IMR-90 (cell line): ENCODE measurements around the gene SLC24A3. TPM values are rescaled to one million over a fixed set of nuclear protein-coding genes. Genes with fewer than 3 reads are reported as not detected.
A peak's percentile ranks its signal among the peaks of the same experiment; 100 is the strongest.

Experiments
- ATAC-seq: fragments of 200-7000 bp; cut with Tn5 transposase; 2 replicates; pipeline ENCODE4 v1.9.1; 2020; ENCODE audit warnings: low read depth, mild to moderate bottlenecking, moderate library complexity
- BruUV-seq: library from RNA; stranded (reverse); fragments of 400-500 nt; replicated peaks from 2 replicates; lab custom pipeline; 2021; lab: Mats Ljungman, UMichigan
- CTCF ChIA-PET: fragments of 300-600 bp; formaldehyde crosslinking; extraction: SDS; loops from one replicate; lab custom pipeline; 2021; ENCODE audit warnings: antibody characterized with exemption; lab: Yijun Ruan, JAX
- POLR2A ChIA-PET: fragments of 300-600 bp; sonication (Branson Sonifier 250); formaldehyde crosslinking; loops from one replicate; lab custom pipeline; 2022; ENCODE audit warnings: antibody characterized with exemption; ENCODE audit not compliant: unreplicated experiment; lab: Charles Lee
- DNase-seq: peaks from one replicate; pipeline ENCODE4 v3.0.0; 2013
- H2AFZ ChIP-seq: replicated peaks from 2 replicates; pipeline ENCODE3; 2013; ENCODE audit warnings: low read length, mild to moderate bottlenecking; ENCODE audit not compliant: poor library complexity
- H2AK5ac ChIP-seq: 2 replicates; pipeline ENCODE4 v1.6.1; 2013; ENCODE audit warnings: low read depth, low read length, inconsistent platforms
- H2AK9ac ChIP-seq: replicated peaks from 2 replicates; pipeline ENCODE3; 2013; ENCODE audit warnings: mild to moderate bottlenecking, low read depth, low read length, moderate library complexity; ENCODE audit not compliant: poor library complexity
- H2BK120ac ChIP-seq: 2 replicates; pipeline ENCODE4 v1.6.1; 2013; ENCODE audit warnings: low read depth, low read length, inconsistent platforms
- H2BK15ac ChIP-seq: 3 replicates; pipeline ENCODE4 v1.6.1; 2013; ENCODE audit warnings: low read depth, low read length, inconsistent platforms
- H2BK20ac ChIP-seq: 2 replicates; pipeline ENCODE4 v1.6.1; 2013; ENCODE audit warnings: low read depth, mild to moderate bottlenecking, inconsistent platforms, low read length, moderate library complexity
- H2BK5ac ChIP-seq: 2 replicates; pipeline ENCODE4 v1.6.1; 2013; ENCODE audit warnings: mild to moderate bottlenecking, low read depth, low read length, inconsistent platforms; ENCODE audit not compliant: poor library complexity, severe bottlenecking
- H3K14ac ChIP-seq: replicated peaks from 2 replicates; pipeline ENCODE4 v1.6.1; 2013; ENCODE audit warnings: low read depth, low read length, inconsistent platforms
- H3K18ac ChIP-seq: 2 replicates; pipeline ENCODE4 v1.6.1; 2013; ENCODE audit warnings: low read depth, low read length, control low read depth
- H3K23ac ChIP-seq: 2 replicates; pipeline ENCODE4 v1.6.1; 2013; ENCODE audit warnings: low read depth, low read length, inconsistent platforms
- H3K27ac ChIP-seq: 2 replicates; pipeline ENCODE4 v1.5.1; 2013; ENCODE audit warnings: mild to moderate bottlenecking, control low read depth, low read length; ENCODE audit not compliant: insufficient read depth
- H3K27me3 ChIP-seq: 2 replicates; pipeline ENCODE4 v1.6.1; 2013; ENCODE audit warnings: low read length; ENCODE audit not compliant: control insufficient read depth, insufficient read depth
- H3K36me3 ChIP-seq: 2 replicates; pipeline ENCODE4 v1.6.1; 2013; ENCODE audit warnings: low read length, mixed read lengths; ENCODE audit not compliant: control insufficient read depth, insufficient read depth
- H3K4ac ChIP-seq: 2 replicates; pipeline ENCODE4 v1.6.1; 2013; ENCODE audit warnings: low read depth, low read length, inconsistent platforms
- H3K4me1 ChIP-seq: 2 replicates; pipeline ENCODE4 v1.6.1; 2013; ENCODE audit warnings: low read length, mixed read lengths; ENCODE audit not compliant: control insufficient read depth, insufficient read depth
- H3K4me2 ChIP-seq: 2 replicates; pipeline ENCODE4 v1.6.1; 2013; ENCODE audit warnings: low read depth, mild to moderate bottlenecking, control low read depth, low read length, moderate library complexity
- H3K4me3 ChIP-seq: 2 replicates; pipeline ENCODE4 v1.5.1; 2013; ENCODE audit warnings: low read depth, mild to moderate bottlenecking, control low read depth, low read length, moderate library complexity; ENCODE audit not compliant: insufficient read depth
- H3K56ac ChIP-seq: 2 replicates; pipeline ENCODE4 v1.6.1; 2013; ENCODE audit warnings: low read length, inconsistent platforms; ENCODE audit not compliant: insufficient read depth; ENCODE audit errors: extremely low read depth
- H3K79me1 ChIP-seq, 2 experiments: 2 replicates each; pipeline ENCODE4 v1.6.1; 2013; ENCODE audit warnings: low read length in 2 of 2, inconsistent platforms in 1 of 2, low read depth in 1 of 2
- H3K9ac ChIP-seq: 2 replicates; pipeline ENCODE4 v1.6.1; 2013; ENCODE audit warnings: low read depth, low read length, control low read depth
- H3K9me1 ChIP-seq: 2 replicates; pipeline ENCODE4 v1.6.1; 2013; ENCODE audit warnings: low read length, inconsistent platforms; ENCODE audit not compliant: insufficient read depth
- H3K9me3 ChIP-seq: 2 replicates; pipeline ENCODE4 v1.6.1; 2013; ENCODE audit warnings: low read length; ENCODE audit not compliant: control insufficient read depth, insufficient read depth
- H4K20me1 ChIP-seq: 2 replicates; pipeline ENCODE4 v1.6.1; 2013; ENCODE audit warnings: low read length, inconsistent platforms; ENCODE audit not compliant: insufficient read depth
- H4K5ac ChIP-seq: 2 replicates; pipeline ENCODE4 v1.6.1; 2013; ENCODE audit warnings: mild to moderate bottlenecking, low read depth, low read length, control low read depth
- H4K8ac ChIP-seq, 2 experiments: 2 replicates each; pipeline ENCODE4 v1.6.1; 2013; ENCODE audit warnings: low read depth in 2 of 2, low read length in 2 of 2, control low read depth in 1 of 2, inconsistent platforms in 1 of 2
- H4K91ac ChIP-seq: 2 replicates; pipeline ENCODE4 v1.6.1; 2013; ENCODE audit warnings: low read depth, low read length, inconsistent platforms; ENCODE audit not compliant: insufficient read depth
- BHLHE40 ChIP-seq: fragments of 150-350 bp; IDR thresholded peaks from 2 replicates; pipeline ENCODE4 v1.6.1; 2016; ENCODE audit warnings: mild to moderate bottlenecking, low read depth, low read length
- CEBPB ChIP-seq: IDR thresholded peaks from 2 replicates; pipeline ENCODE4 v1.6.1; 2012; ENCODE audit warnings: low read depth, low read length, improper control_type of control experiment
- CHD1 ChIP-seq: IDR thresholded peaks from 2 replicates; pipeline ENCODE4 v1.6.1; 2012; ENCODE audit warnings: low read depth, low read length, improper control_type of control experiment
- FOS ChIP-seq: fragments of 150-350 bp; IDR thresholded peaks from 2 replicates; pipeline ENCODE4 v1.6.1; 2016; ENCODE audit warnings: low read depth, low read length
- MAFK ChIP-seq: IDR thresholded peaks from 2 replicates; pipeline ENCODE4 v1.6.1; 2012; ENCODE audit warnings: low read depth, low read length, improper control_type of control experiment
- MAZ ChIP-seq: IDR thresholded peaks from 2 replicates; pipeline ENCODE4 v1.6.1; 2012; ENCODE audit warnings: low read depth, mild to moderate bottlenecking, low read length, improper control_type of control experiment, moderate library complexity, borderline replicate concordance
- MXI1 ChIP-seq: IDR thresholded peaks from 2 replicates; pipeline ENCODE4 v1.6.1; 2012; ENCODE audit warnings: low read depth, mild to moderate bottlenecking, low read length, moderate library complexity, borderline replicate concordance
- NFE2L2 ChIP-seq: fragments of 150-350 bp; IDR thresholded peaks from 2 replicates; pipeline ENCODE4 v1.6.1; 2016; ENCODE audit warnings: low read depth, mild to moderate bottlenecking, low read length
- POLR2A ChIP-seq: IDR thresholded peaks from 2 replicates; pipeline ENCODE4 v1.6.1; 2012; ENCODE audit warnings: mild to moderate bottlenecking, low read depth, low read length
- RAD21 ChIP-seq: IDR thresholded peaks from 2 replicates; pipeline ENCODE4 v1.6.1; 2012; ENCODE audit warnings: low read length, improper control_type of control experiment
- RCOR1 ChIP-seq: IDR thresholded peaks from 2 replicates; pipeline ENCODE4 v1.6.1; 2012; ENCODE audit warnings: mild to moderate bottlenecking, low read length, improper control_type of control experiment; ENCODE audit not compliant: insufficient replicate concordance
- RFX5 ChIP-seq: IDR thresholded peaks from 2 replicates; pipeline ENCODE4 v1.8.0; 2012; ENCODE audit warnings: low read depth, mild to moderate bottlenecking, low read length, moderate library complexity
- SMC3 ChIP-seq: fragments of 150-350 bp; IDR thresholded peaks from 2 replicates; pipeline ENCODE4 v1.6.1; 2016; ENCODE audit warnings: low read depth, mild to moderate bottlenecking, antibody characterized with exemption, low read length, moderate library complexity
- WGBS, 2 experiments: methylation state at CpG; one replicate each; pipeline versions ENCODE4 v1.1.5 to v1.1.7; 2013; ENCODE audit warnings: missing lambda C conversion rate in 2 of 2; ENCODE audit not compliant: insufficient read length in 1 of 2; ENCODE audit errors: extremely low coverage in 2 of 2; 5-methylcytosine and 5-hydroxymethylcytosine counted together
- dilution Hi-C: fragments of 300-500 bp; cut with HindIII; formaldehyde crosslinking; loops from one replicate; pipeline ENCODE4 v1.14.3; 2018; ENCODE audit warnings: low sequenced_read_pairs; ENCODE audit not compliant: unreplicated experiment
- in situ Hi-C: fragments of 300-500 bp; cut with MboI; formaldehyde crosslinking; loops from 3 replicates; pipeline ENCODE4 v1.14.3; 2019; ENCODE audit warnings: low sequenced_read_pairs, inconsistent platforms, mixed read lengths
- intact Hi-C: fragments of 100-400 bp; cut with micrococcal nuclease; formaldehyde crosslinking; loops from 2 replicates; pipeline ENCODE4 v1.10.0; 2022
- polyA plus RNA-seq, 3 experiments: library from polyadenylated mRNA; depleted of rRNA; stranded (reverse); fragments of >200 nt; gene quantifications; 2 replicates each; pipeline ENCODE4 v1.2.3, GENCODE V29; 2012; ENCODE audit warnings: low replicate concordance in 1 of 3
- total RNA-seq: library from RNA; depleted of rRNA; stranded (reverse); fragments of >200 nt; gene quantifications from 2 replicates; pipeline ENCODE4 v1.2.3, GENCODE V29; 2012
- TF ChIP-seq, protein P1 (sequence below): conservative IDR thresholded peaks from 2 replicates; pipeline ENCODE4 v1.5.1; 2012; ENCODE audit warnings: mild to moderate bottlenecking, low read depth, low read length, improper control_type of control experiment
- TF ChIP-seq, protein P2 (sequence below): fragments of 150-350 bp; IDR thresholded peaks from 2 replicates; pipeline ENCODE4 v1.6.1; 2016; ENCODE audit warnings: low read depth, mild to moderate bottlenecking, low read length, moderate library complexity, borderline replicate concordance
- TF ChIP-seq, protein P3 (sequence below): fragments of 150-350 bp; IDR thresholded peaks from 2 replicates; pipeline ENCODE4 v1.6.1; 2017; ENCODE audit warnings: mild to moderate bottlenecking, antibody characterized with exemption, low read length, low read depth

The SLC24A3 gene
- total and polyA plus RNA-seq, 2 of the 4 experiments (the other 2 are of a cell fraction) = not detected

DNA sequence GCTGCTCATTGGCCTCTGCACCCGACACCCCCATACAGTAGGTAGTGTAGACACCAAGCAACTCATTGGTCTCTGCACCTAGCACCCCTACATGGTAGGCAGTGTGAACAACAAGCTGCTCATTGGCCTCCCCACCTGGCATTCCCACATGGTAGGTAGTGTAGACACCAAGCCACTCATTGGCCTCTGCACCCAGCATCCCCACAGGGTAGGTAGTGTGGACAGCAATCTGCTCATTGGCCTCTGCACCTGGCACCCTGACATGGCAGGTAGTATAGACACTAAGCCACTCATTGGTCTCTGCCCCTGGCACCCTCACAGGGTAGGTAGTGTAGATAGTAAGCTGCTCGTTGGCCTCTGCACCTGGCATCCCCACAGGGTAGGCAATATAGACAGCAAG, 226.0 kb downstream of the SLC24A3 start:
- H3K27me3 ChIP-seq = no peaks in the 10 kb centered on the region
- no peak overlapping the region for H3K9ac ChIP-seq
- intact Hi-C loops (no loop called here), in situ Hi-C loops (no loop called here), dilution Hi-C loops (no loop called here)
- H2BK5ac ChIP-seq = no peak overlapping the region
- BruUV-seq = no TSS peak
- H3K56ac ChIP-seq = no peak overlapping the region
- TF ChIP-seq CEBPB (no peak), MAZ (no peak), NFE2L2 (no peak), BHLHE40 (no peak), RAD21 (no peak), RFX5 (no peak), CHD1 (no peak), MAFK (no peak), MXI1 (no peak), FOS (no peak), POLR2A (no peak), RCOR1 (no peak), SMC3 (no peak)
- TF ChIP-seq, protein P1, sequence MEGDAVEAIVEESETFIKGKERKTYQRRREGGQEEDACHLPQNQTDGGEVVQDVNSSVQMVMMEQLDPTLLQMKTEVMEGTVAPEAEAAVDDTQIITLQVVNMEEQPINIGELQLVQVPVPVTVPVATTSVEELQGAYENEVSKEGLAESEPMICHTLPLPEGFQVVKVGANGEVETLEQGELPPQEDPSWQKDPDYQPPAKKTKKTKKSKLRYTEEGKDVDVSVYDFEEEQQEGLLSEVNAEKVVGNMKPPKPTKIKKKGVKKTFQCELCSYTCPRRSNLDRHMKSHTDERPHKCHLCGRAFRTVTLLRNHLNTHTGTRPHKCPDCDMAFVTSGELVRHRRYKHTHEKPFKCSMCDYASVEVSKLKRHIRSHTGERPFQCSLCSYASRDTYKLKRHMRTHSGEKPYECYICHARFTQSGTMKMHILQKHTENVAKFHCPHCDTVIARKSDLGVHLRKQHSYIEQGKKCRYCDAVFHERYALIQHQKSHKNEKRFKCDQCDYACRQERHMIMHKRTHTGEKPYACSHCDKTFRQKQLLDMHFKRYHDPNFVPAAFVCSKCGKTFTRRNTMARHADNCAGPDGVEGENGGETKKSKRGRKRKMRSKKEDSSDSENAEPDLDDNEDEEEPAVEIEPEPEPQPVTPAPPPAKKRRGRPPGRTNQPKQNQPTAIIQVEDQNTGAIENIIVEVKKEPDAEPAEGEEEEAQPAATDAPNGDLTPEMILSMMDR = no peak
- TF ChIP-seq, protein P2, sequence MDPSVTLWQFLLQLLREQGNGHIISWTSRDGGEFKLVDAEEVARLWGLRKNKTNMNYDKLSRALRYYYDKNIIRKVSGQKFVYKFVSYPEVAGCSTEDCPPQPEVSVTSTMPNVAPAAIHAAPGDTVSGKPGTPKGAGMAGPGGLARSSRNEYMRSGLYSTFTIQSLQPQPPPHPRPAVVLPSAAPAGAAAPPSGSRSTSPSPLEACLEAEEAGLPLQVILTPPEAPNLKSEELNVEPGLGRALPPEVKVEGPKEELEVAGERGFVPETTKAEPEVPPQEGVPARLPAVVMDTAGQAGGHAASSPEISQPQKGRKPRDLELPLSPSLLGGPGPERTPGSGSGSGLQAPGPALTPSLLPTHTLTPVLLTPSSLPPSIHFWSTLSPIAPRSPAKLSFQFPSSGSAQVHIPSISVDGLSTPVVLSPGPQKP = no peak
- TF ChIP-seq, protein P3, sequence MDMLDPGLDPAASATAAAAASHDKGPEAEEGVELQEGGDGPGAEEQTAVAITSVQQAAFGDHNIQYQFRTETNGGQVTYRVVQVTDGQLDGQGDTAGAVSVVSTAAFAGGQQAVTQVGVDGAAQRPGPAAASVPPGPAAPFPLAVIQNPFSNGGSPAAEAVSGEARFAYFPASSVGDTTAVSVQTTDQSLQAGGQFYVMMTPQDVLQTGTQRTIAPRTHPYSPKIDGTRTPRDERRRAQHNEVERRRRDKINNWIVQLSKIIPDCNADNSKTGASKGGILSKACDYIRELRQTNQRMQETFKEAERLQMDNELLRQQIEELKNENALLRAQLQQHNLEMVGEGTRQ = no peak
- H4K5ac ChIP-seq = no peak overlapping the region
- no peak overlapping the region for H3K14ac ChIP-seq
- no peaks in the 10 kb centered on the region for H4K20me1 ChIP-seq
- H2BK15ac ChIP-seq = no peak overlapping the region
- ChIA-PET POLR2A (no interaction called here), CTCF (no interaction called here)
- H3K4me2 ChIP-seq = no peak overlapping the region
- DNase-seq (no peak), ATAC-seq (no peak)
- no peaks in the 10 kb centered on the region for H3K36me3 ChIP-seq
- H4K91ac ChIP-seq = no peak overlapping the region
- H3K79me1 ChIP-seq = no peaks in the 10 kb centered on the region
- no peak overlapping the region for H2AK9ac ChIP-seq
- no peaks in the 10 kb centered on the region for H3K9me1 ChIP-seq
- no peak overlapping the region for H2AK5ac ChIP-seq
- H3K18ac ChIP-seq = no peak overlapping the region
- H3K4me3 ChIP-seq = no peak overlapping the region
- no peak overlapping the region for H3K27ac ChIP-seq
- no peaks in the 10 kb centered on the region for H3K4me1 ChIP-seq
- no peak overlapping the region for H4K8ac ChIP-seq
- H2AFZ ChIP-seq = peak overlapping the region; percentile 25
- no peak overlapping the region for H3K23ac ChIP-seq
- H3K9me3 ChIP-seq = no peaks in the 10 kb centered on the region; the same call in 1 of the 2 replicates
- no peak overlapping the region for H3K4ac ChIP-seq
- no CpG with 5 or more reads among the region's 2 CpGs for WGBS, 2 experiments
- H2BK20ac ChIP-seq = no peak overlapping the region
- no peak overlapping the region for H2BK120ac ChIP-seq
